ENCODE data around the gene KRTAP5-1. TPM values are rescaled to one million over a fixed set of nuclear protein-coding genes. Genes with fewer than 3 reads are reported as not detected.

Gene KRTAP5-1
- total RNA-seq, 1 donor from 2014 or later = not detected

DNA sequence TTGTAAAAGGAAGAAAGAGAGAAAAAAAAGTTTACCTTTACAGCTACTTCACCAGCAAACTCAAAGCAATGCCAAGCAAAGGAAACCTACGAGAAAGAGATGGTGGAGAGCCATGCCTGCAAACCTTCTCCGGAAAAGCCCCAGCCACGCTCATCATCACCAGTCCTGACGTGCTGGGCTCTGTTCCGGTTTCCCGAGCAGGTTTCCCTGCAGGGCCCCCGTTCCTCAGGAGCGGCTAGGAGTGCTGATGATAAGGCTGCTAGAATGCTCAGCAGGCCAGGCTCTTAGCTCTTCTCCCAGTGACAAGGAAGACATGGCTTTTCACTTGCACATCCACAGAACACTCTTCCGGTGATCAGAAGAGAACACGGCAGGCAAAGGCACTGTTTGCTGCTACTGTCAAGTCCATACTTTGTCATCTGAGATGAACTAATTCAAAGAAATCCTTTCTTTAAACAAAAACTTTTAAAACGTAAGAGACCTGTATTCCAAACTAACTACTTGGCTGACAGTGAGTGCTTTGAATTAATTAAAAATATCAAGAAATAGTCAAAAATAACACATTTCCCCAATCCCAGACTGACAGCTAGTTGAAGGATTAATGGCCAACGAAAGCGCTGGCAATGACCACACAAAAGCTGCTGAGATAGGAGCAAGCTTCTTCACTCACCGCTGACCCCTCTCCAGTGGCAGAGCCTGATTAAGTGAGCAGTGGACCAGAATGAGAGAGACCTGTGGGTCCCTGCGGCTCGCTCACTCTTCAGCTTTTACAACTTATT is 48.8 kb downstream of the KRTAP5-1 start:
- intact Hi-C loops (cut with DNase I) = no loop called here
- Histone ChIP-seq H3K4me3 (no peak overlapping the region), H3K27me3 (no peaks in the 10 kb centered on the region), H3K9me3 (no peaks in the 10 kb centered on the region), H3K36me3 (no peaks in the 10 kb centered on the region), H3K27ac (no peak overlapping the region), H3K4me1 (peaks cover 64% of the 10 kb centered on the region)
- no peak for DNase-seq (ENCODE audit: extremely low spot score in 2 of 2)
- TF ChIP-seq, protein P1, sequence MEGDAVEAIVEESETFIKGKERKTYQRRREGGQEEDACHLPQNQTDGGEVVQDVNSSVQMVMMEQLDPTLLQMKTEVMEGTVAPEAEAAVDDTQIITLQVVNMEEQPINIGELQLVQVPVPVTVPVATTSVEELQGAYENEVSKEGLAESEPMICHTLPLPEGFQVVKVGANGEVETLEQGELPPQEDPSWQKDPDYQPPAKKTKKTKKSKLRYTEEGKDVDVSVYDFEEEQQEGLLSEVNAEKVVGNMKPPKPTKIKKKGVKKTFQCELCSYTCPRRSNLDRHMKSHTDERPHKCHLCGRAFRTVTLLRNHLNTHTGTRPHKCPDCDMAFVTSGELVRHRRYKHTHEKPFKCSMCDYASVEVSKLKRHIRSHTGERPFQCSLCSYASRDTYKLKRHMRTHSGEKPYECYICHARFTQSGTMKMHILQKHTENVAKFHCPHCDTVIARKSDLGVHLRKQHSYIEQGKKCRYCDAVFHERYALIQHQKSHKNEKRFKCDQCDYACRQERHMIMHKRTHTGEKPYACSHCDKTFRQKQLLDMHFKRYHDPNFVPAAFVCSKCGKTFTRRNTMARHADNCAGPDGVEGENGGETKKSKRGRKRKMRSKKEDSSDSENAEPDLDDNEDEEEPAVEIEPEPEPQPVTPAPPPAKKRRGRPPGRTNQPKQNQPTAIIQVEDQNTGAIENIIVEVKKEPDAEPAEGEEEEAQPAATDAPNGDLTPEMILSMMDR (IDR thresholded peaks at IDR 0.05) = no peak
- TF ChIP-seq POLR2A (IDR thresholded peaks at IDR 0.05) (no peak), POLR2AphosphoS5 (IDR thresholded peaks at IDR 0.05; ENCODE audit: insufficient read depth in 1 of 2, low read depth in 1 of 2) (no peak)

- no peak for DNase-seq (ENCODE audit: extremely low spot score in 2 of 2)
- peaks cover 80% of the 10 kb centered on the region for H3K4me1 ChIP-seq
- H3K4me3 ChIP-seq = no peak overlapping the region
- H3K9me3 ChIP-seq = no peaks in the 10 kb centered on the region
- TF ChIP-seq POLR2AphosphoS5 (IDR thresholded peaks at IDR 0.05; ENCODE audit: insufficient read depth in 1 of 2, low read depth in 1 of 2) (no peak), POLR2A (IDR thresholded peaks at IDR 0.05) (no peak)
- TF ChIP-seq, protein P1 (IDR thresholded peaks at IDR 0.05) = no peak
- no peaks in the 10 kb centered on the region for H3K27me3 ChIP-seq
- intact Hi-C loops (cut with DNase I) = no loop called here
- H3K36me3 ChIP-seq = no peaks in the 10 kb centered on the region
- no peak overlapping the region for H3K27ac ChIP-seq
These were observed 50.4 kb downstream of the KRTAP5-1 start for GRCh38 chr11:1534682-1535081.

Other genes with a start within 250 kb of the KRTAP5-1 start
- 3.9 TPM for gene BRSK2, start 195.3 kb downstream of the KRTAP5-1 start, total RNA-seq
- gene MOB2, start 98.5 kb downstream of the KRTAP5-1 start, total RNA-seq = 34.1 TPM
- 2.9 TPM for gene DUSP8, start 13.0 kb downstream of the KRTAP5-1 start, total RNA-seq
- not detected for gene KRTAP5-2, start 13.0 kb upstream of the KRTAP5-1 start, total RNA-seq
- not detected for gene KRTAP5-3, start 23.2 kb upstream of the KRTAP5-1 start, total RNA-seq
- gene KRTAP5-4, start 36.9 kb upstream of the KRTAP5-1 start, total RNA-seq = not detected
- gene KRTAP5-5, start 44.5 kb upstream of the KRTAP5-1 start, total RNA-seq = not detected
- gene KRTAP5-6, start 111.9 kb upstream of the KRTAP5-1 start, total RNA-seq = not detected
- 4.9 TPM for gene IFITM10, start 165.3 kb upstream of the KRTAP5-1 start, total RNA-seq
- gene CTSD, start 178.6 kb upstream of the KRTAP5-1 start, total RNA-seq = 508 TPM
- gene SYT8, start 249.7 kb upstream of the KRTAP5-1 start, total RNA-seq = 1.2 TPM